Suppressor macrophage treated with lipopolysaccharide for 1 hour (primary cell): ENCODE results near the gene NPLOC4.
A peak's percentile ranks its signal among the peaks of the same experiment; 100 is the strongest.

ENCODE experiments used
- DNase-seq, 3 donors: peaks; one replicate each; pipeline ENCODE4 v3.0.0-alpha.2; 2020 to 2022

The NPLOC4 gene

GRCh38 chr17:81583589-81584342 is 53.1 kb downstream of the NPLOC4 start:
- DNase-seq: no peak

GRCh38 chr17:81582749-81583148 is 54.2 kb downstream of the NPLOC4 start:
- no peak for DNase-seq

- DNase-seq: no peak
These were observed 54.6 kb downstream of the NPLOC4 start for GRCh38 chr17:81582341-81582740.

- no peak for DNase-seq
These were observed 55.2 kb downstream of the NPLOC4 start for GRCh38 chr17:81581758-81582157.

- no peak for DNase-seq
These were observed 56.4 kb downstream of the NPLOC4 start for GRCh38 chr17:81580481-81580880.

GRCh38 chr17:81579821-81580321 is 57.0 kb downstream of the NPLOC4 start:
- DNase-seq: no peak

GRCh38 chr17:81579298-81579697 is 57.6 kb downstream of the NPLOC4 start:
- no peak for DNase-seq

GRCh38 chr17:81578561-81579225 is 58.2 kb downstream of the NPLOC4 start:
- DNase-seq: no peak

GRCh38 chr17:81578038-81578441 is 58.9 kb downstream of the NPLOC4 start:
- DNase-seq: no peak

- peak; percentile 54 to 65 (median 65) for DNase-seq
These were observed 59.5 kb downstream of the NPLOC4 start for GRCh38 chr17:81577278-81578000.

- DNase-seq: no peak
These were observed 60.2 kb downstream of the NPLOC4 start for GRCh38 chr17:81576621-81577277.

- DNase-seq: no peak
These were observed 61.1 kb downstream of the NPLOC4 start for GRCh38 chr17:81575836-81576235.

GRCh38 chr17:81574643-81574956 is 62.3 kb downstream of the NPLOC4 start:
- DNase-seq: no peak

GRCh38 chr17:81573794-81574642 is 62.9 kb downstream of the NPLOC4 start:
- DNase-seq: no peak

- DNase-seq: no peak
These were observed 64.2 kb downstream of the NPLOC4 start for GRCh38 chr17:81572563-81573168.

GRCh38 chr17:81570964-81571363 is 65.9 kb downstream of the NPLOC4 start:
- no peak for DNase-seq

GRCh38 chr17:81569986-81570514 is 66.9 kb downstream of the NPLOC4 start:
- no peak for DNase-seq

GRCh38 chr17:81568416-81568815 is 68.5 kb downstream of the NPLOC4 start:
- no peak for DNase-seq

GRCh38 chr17:81567191-81567590 is 69.7 kb downstream of the NPLOC4 start:
- DNase-seq: no peak

- DNase-seq: peak; percentile 34 to 41 (median 38)
These were observed 70.3 kb downstream of the NPLOC4 start for GRCh38 chr17:81566461-81567126.

- no peak for DNase-seq
These were observed 71.7 kb downstream of the NPLOC4 start for GRCh38 chr17:81565231-81565630.
